GM19467 (cell line): ENCODE data around the gene KNDC1.

ENCODE experiments used
- ATAC-seq: cut with Tn5 transposase; IDR thresholded peaks from one replicate; pipeline ENCODE4 v1.9.1; 2021; ENCODE audit warnings: mild to moderate bottlenecking, moderate library complexity; ENCODE audit not compliant: unreplicated experiment

Gene KNDC1

DNA sequence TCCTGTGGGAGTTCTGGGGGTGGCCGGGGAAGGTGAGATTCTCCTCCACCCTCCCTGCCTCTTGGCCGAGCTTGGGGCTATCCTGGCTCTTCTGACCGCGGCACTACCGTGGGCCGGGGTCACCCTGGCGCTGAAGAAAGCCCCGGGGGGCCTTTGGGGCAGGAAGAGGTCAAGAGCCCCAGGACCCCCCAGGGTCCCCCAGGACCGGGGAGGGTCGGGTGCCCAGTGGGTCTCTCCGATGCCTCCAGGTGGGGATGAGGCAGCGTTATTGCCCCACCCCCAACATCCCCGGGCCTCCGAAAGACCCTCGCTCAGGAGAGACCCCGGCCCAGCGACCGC lies 439 bp upstream of the KNDC1 start:
- no peak for ATAC-seq

DNA sequence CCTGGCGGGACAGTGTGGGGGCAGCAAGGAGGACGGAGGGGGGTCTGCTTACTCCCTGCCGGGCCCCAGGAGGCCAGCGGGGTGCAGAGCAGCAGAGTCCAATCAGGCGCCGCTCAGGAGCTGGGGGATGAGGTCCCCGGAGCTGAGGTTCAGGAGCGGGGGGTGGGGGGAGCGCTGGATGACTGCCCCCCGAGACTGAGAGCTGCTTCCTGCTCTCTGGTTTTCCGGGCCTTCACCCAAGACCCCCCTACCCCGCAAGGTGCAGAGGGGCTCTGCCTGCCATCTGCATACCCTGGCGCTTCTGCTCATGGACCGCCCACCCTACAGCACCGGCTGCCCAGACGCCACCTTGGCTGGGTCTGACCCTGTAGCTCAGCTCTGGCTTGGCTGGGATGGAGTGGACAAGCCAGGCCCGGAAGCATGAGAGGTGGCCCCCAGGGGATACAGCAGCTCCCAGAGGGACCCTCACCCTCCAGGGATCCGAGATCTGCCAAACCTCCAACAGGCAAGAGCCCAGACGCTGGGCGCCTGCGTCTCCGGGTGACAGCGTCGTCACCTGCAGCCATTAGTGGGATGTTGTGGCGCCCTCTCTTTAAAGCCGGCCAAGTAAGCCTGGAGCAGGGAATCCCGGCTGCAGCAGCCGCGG lies 930 bp downstream of the KNDC1 start:
- ATAC-seq, result no peak

DNA sequence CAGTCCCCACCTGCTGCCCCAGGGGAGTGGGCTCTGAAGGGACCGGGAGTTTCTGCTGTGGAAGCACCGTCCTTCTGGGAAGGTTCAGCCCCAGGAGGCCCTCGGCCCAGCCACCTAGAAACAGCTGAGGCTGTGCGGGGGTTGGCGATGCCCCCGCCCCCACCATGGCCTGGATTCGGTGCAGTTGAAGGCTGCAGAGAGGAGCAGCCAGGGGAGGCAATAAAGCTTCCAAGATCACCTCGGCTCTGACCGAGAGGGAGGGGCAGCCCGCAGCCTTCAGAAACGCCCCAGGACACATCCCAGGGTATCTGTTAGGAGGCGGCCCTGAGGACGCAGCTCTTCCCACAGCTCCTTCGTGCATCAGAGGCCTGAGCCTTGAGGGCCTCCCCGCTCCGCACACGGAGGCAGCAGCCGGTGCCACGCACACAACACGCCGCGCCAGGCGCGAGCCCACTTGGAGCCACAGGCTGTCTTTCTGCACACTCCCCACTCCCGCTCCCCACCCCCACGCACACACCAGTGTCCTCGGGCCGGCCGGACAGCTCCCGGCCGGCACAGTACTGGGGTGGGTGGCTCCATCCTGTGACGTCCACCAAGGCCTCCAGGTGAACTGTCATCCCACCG lies 1.6 kb downstream of the KNDC1 start:
- no peak for ATAC-seq

DNA sequence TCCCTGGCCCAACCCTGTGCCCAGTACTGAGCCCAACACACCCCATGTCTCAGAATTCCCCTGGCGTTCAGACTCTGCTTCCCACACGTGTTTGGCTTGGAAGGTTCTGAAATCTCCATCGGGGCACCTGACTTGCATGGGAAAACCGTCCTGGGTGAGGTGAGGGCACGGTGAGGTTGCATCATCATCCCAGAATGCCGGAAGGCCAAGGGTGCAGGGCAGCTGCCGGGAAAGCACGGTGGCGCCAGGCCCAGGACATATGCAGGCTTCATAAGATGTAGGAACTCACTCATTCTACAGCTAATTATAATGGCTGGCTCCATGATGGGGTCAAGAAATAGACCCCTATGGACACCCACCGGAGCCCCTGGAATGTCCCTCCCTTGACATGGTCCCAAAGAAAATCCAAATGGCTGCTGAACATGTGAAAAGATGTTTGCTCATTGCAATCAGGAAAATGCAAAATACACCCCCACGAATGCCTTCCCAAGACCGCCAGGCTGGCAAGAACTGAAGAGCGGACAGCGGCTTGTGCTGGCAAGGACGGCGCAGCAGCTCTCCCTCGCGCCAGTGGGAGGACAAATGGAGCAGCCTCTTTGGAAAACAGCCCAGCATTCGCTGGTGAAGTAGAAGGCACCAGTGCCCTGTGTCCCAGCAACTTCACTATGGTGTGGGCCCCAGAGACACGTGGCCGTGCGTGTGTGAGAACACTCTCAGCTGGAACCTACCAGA lies 2.3 kb downstream of the KNDC1 start:
- no peak for ATAC-seq

DNA sequence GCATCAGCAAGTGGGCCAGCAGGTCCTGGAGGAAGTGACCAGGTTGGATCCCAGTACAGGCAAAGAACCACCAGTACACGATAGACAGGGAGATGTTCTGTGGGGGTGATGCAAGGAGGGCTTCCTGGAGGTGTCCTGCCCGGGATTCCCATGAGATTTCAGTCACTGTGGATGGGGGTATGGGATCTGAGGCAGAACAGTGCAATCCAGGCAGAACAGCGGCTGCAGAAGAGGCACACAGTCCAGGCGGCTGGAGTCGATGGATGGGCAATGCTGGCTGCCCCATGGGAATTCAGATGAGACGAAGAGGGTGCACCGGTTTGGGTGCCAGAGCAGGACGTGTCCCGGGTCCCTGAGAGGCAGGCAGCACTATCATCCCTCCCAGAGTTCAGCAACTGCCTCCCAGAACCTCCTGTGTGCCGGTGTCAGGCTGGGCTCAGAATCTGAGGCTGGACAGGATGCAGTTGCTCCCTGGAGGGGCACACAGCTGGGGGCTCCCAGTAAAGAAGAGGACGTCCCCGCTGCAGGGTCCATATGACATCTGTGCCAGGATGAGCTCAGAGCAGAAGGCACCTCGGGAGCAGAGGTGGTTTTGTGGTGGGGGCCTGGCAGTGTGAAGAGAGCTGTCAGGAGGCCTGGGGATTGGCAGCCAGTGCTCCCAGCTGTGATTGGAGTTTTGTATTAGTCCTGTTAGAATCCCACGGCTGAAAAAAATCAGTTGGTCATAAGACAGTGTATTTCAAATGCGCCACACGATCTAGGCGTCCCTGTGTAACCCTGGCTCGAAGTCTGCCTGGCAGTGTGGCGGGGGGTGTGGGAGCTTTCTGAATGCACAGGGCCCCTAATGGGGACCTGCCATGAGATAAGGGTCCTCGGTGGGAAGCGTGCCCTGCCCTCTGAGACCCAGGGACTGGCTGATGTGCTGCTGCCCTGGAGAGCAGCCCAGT lies 3.2 kb downstream of the KNDC1 start:
- no peak for ATAC-seq

DNA sequence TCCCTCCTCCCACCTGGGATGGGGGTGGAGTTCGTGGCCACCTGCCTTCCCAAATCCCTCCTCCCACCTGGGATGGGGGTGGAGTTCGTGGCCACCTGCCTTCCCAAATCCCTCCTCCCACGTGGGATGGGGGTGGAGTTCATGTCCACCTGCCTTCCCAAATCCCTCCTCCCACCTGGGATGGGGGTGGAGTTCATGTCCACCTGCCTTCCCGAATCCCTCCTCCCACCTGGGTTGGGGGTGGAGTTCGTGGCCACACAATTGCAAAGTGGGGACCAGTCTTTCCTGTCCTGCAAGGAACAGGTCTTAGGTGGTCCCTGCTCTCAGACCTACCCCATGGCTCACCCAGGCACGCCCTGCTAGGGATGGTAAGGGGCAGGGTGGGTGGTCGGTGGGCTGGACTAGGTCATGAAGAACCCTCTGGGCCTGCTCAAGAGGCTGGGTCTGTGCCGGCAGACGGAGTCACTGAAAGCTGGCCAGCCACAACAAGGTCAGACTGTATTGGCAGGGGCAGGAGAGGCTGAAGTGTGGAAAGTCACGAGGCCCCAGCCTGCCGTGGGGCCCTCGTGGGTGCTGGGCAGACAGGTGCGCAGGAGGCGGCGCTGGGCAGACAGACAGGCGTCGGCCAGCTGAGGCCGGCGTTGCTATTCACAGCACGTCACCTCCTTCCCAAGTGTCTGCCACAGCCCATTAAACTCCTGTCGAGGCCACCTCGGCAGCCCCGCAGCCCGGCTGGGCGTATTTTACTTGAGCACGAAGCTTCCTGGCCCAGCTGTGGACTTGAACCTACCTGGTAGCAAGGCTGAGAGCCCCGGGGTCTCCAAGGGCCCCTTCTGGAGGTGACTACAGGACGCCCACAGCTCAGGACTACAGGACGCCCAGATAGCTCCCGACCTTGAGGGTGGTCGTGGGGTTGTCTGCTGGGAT lies 4.1 kb downstream of the KNDC1 start:
- ATAC-seq, result no peak

DNA sequence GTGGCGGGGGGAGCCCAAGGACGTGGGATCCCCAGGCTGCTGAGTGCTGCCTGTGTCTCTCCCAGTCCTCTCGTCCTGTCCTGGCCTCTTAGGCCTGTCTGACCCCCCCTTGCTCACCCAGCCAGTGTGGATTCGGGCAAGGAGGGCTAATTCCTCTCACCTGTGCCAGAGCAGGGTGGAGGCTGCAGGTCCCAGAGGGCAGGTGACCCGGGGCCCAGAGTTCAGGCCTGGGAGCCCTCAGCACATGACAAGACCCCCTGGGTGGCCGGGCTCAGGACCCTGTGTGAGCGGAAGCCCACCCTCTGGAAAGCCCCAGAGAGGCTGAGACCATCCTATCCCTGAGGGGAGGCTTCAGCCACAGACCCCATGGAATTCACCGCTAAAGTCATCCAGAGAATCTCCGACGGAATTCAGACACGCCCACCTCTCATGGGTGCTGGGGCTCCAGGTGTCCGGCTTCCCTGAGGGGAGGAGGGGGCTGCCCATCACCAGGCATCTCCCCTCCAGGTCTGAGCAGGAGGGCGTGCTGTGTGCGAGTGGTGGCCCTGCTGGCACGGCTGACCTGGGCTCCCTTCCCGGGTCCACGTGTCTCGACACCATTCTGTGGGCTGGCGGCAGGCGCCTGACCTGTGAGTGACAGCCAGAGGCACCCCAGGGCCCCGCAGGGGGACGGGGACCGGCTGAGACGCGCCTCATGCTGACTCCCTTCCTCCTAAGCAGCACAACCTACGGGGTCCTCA lies 5.0 kb downstream of the KNDC1 start:
- no peak for ATAC-seq

DNA sequence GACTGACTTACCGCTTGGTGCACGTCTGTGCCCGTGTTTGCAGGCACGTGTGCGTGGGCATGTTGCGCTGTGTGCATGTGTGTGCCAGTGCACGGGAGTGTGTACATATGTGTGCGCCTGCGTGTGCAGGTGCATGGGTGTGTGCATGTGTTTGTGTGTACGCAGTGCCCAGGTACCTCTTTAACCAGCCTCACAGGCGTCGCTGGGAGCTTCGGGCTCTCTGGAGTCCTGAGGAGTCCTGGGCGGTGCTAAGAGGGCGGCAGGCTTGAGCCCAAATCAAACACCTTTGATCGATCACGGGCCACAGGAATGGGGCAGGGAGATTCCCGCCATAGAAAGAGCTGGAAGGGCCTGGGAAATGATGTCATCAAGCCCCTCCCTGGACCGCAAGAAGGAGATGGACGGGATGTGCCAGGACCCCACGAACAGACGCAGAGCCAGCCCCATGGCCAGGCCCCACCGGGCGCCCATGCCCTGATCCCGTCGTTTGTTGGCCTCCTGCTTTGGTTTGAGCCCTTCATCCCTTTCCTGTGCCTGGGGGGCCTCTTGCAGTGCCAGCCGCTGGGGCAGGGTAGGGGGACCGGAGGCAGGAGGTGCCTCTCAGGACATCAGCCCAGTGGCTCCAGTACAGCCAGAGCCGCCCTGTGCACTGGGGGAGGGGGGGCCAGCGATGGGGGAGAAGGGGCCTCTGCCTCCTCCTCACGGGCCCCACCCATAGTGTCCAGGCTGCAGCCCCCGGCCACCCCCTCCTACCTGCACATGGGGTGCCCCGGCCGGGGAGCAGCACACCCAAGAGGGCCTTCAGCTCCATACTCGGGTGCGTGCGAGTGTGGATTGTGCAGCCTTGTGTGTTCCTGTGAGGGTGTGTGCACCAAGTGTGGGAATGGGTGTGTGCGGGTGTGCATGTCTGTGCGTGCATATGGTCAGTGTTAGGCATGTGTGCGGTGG lies 5.8 kb downstream of the KNDC1 start:
- ATAC-seq, result no peak

DNA sequence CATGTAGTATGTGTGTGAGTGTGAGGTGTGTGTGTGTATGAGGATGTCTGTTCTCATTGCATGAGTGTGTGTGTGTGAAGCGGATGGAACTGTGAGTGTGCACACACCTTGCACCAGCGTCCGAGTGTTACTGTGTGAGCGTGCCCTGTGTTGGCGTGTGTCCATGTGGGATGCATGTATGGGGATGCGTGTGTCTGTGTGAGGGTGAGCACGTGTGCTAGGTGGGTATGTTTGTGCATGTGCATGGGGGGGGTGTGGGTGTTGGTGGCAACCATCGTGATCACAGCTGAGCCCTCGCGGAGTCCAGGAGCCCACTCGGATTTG lies 6.4 kb downstream of the KNDC1 start:
- no peak for ATAC-seq

DNA sequence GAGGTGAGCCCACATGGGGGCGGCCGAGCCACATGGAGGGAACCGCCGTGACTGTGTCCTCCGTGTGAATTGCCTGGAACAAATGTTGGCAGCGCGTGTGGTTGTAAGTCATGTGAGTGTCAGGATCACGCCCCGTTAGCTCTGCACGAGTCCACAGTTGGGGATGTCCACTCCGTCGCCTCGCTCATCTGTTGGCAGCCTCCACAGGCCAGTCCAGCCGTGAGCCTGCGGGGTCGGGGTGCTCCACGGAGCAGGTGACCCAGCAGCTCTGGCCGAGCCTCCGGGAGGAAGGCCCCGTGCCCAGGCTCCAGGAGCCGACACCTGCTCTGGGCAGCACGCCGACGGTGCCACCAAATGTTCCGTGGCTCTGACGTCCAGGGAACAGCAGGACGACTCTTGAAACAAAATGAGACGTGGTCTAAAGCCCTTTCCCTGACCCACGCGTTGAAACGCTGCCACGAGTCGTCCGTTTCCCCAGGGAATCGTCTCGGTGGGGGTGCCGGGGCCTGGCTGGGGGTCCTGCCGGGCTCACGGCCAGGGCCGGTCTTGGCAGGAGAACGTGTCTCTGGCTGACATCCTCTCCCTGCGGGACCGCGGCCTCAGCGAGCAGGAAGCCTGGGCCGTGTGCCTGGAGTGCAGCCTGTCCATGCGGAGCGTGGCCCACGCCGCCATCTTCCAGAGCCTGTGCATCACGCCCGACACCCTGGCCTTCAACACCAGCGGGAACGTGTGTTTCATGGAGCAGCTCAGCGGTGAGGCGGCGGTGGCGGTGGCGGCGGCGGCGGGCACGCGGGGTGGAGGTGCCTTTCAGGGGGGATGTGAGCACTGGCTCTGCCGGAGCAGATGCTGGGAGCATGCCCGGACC lies 7.0 kb downstream of the KNDC1 start:
- ATAC-seq, result no peak

DNA sequence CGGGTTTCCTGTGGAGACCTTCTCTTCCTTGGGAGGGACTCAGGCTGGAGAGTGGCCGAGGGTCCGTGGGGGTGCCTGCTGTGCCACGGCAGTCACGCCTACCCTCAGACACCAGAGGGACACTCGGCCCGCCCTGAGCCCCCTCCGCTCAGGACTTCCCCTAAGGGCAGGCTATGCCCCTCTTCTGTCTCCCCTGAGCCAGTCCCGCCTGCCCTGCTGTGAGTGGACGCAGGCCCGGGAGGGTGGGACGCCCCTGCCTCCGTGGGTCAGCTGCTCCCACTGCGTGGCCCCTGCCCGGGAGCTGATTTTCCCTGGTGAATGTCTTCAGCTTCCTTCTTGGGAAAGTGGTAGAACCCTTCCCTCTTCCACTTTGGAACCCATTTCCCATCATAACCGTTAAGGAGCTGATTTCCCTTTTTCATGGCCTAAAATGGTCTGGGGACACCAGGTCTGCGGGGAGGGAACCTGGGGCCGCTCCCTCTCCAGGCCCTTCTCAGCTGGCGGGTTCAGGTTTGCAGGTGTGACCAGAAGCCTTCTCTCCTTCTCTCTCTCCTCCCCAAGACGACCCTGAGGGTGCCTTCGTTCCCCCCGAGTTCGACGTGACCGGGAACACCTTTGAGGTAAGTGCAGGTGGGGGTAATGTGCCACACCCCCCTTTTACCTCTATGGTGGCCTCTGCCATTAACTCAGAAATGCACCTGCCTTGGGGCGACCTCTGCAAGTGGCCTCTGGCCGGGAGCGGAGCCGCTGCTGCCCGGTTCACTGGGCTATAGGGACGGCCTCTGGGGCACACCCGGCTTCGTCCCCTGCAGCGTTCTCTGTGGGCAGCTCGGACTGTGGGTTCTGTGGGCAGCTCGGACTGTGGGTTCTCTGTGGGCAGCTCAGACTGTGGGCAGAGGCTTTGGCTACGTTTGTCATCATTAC lies 7.9 kb downstream of the KNDC1 start:
- ATAC-seq, result no peak

DNA sequence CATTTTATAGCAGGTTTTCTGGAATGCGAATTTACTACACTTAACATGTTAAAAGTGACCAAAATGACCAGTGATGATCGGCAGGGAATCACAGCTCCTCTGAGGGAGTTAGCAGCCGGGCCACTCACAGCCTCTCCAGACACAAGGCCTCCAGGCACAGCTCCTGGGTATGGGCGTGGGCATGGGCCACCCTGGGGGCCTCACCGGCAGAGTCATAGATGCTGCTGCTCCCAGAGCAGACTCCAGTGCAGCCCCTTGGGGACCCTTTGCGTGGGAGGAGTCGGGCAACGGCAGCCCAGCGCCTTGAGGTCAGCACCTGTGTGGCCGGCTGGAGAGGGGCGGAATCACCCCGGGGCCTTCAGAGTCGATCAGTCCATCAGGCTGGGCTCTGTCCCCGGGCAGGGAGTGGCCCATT lies 8.6 kb downstream of the KNDC1 start:
- no peak for ATAC-seq

DNA sequence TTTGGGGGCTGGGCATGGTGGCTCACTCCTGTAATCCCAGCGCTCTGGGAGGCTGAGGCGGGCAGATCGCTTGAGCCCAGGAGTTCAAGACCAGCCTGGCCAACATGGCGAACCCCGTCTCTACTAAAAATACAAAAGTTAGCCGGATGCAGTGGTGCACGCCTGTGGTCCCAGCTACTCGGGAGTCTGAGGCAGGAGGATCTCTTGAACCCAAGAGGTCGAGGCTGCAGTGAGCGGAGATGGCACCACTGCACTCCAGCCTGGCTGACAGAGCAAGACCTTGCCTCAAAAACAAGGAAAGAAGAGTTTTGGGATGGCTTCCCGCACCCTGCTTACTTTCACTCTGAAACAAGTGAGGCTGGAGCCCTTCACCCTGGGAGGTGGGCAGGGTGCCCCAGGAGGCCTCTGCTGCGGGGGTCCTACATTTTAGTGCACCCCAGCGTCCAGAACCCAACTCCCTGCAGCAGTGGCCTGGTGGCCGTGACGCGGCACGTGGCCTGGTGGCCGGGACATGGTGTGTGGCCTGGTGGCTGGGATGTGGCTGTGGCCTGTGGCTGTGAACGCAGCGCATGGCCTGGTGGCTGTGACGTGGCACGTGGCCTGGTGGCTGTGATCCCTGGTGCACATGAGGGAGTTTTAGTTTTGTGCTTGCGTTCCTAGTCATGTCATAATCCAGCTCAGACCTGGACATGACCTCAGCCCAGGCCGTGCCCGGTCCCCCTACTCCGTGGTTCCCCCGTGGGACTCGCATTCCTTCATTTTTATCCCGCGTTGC lies 9.3 kb downstream of the KNDC1 start:
- no peak for ATAC-seq

DNA sequence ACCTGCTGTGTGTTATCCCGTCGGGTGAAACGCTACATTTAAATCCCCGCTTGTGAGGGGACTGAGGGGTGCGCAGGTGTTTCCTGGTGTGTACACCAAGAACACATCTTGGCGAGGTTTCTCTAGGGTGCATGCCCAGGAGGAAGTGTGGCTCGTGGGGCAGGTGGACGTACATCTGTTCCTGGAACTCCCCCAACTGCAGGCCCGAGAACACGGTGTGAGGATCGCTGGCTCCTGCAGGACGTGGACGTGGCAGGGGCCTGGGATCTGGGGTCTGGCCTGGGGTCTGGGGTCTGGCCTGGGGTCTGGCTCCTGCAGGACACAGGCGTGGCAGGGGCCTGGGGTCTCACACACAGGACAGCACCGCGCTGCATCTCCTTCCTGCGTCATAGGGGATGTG lies 10.1 kb downstream of the KNDC1 start:
- no peak for ATAC-seq

DNA sequence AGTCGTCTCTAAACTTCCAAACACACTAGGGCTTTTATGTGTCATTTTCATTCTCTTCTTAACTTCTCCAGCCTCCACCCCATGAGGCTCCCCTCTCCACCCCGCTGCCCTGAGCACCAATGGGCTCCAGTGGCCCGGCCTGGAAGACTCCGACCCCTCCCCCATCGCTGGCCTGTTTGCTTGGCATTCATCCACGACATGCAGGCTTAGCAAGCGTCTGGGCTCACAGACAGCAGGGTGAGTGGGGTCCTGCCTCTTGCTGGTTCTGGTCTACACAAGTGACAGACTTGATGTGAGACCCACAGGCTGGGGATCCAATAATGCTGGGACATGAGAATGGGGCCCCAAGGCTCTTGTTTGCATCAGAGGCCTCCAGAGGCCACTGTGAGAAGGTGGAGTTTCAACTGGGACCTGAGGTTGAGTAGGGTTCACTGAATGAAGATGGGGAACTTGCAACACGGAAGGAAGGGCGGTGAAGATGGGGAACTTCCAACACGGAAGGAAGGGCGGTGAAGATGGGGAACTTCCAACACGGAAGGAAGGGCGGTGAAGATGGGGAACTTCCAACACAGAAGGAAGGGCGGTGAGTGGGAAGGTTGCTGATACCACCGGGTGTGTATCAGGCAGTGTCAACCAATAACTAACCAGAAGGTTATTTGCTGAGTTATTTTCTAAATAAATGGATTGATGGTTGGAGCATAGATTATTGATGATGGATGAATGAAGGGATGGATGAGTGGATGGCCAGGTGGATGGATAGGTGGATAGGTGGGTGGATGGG lies 14.0 kb downstream of the KNDC1 start:
- ATAC-seq, result no peak
